GM19438 (cell line): ENCODE measurements around the gene CNN1.
"Not testable (repeated sequence)": the region's sequence is repeated elsewhere in the genome, so short reads cannot be mapped to it uniquely, and the experiment has no call there.

Source experiments
- ATAC-seq: cut with Tn5 transposase; IDR thresholded peaks from one replicate; pipeline ENCODE4 v1.9.1; 2021; ENCODE audit warnings: low read depth; ENCODE audit not compliant: unreplicated experiment

CNN1 gene

GRCh38 chr19:11598103-11598483 lies 59.4 kb downstream of the CNN1 start:
- no peak for ATAC-seq

GRCh38 chr19:11598746-11599145 lies 60.1 kb downstream of the CNN1 start:
- no peak for ATAC-seq

- ATAC-seq: not testable (repeated sequence)
Observed at GRCh38 chr19:11599704-11600103, 61.1 kb downstream of the CNN1 start.
